GM13976 (cell line): Measurements from ENCODE around the gene PTER.

Source experiments
- DNase-seq: peaks from one replicate; pipeline ENCODE4 v3.0.0; 2012; ENCODE audit warnings: low spot score
- in situ Hi-C: fragments of 300-500 bp; cut with MboI; formaldehyde crosslinking; loops from one replicate; pipeline ENCODE4 v1.12.0; 2022; ENCODE audit warnings: low sequenced_read_pairs, mixed read lengths, inconsistent platforms; ENCODE audit not compliant: unreplicated experiment
- TF ChIP-seq, protein P1 (sequence below): IDR thresholded peaks from 2 replicates; pipeline ENCODE4 v1.5.1; 2012; ENCODE audit warnings: borderline replicate concordance, mild to moderate bottlenecking; ENCODE audit not compliant: insufficient read depth; ENCODE audit errors: extremely low read depth, missing control alignments, control extremely low read depth

Gene PTER

DNA sequence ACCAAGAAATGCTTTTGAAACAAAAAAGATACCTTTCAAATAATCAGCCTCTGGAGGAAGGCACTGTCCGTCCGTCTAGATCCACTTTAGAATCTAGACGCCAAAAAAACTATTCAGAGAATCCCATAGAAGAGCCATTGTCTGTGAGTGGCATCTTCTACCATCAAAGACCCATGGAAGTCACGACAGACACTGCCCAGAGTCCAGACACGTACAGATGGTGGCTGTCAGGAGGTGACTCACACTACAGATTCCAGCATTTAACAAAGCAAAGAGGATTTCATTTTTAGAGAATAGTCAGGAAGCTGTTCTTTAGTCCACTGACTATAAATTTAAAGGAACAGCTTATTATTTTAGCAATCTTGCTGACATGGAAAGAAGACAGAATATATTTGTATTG is 73.2 kb downstream of the PTER start:
- no peak for DNase-seq
- in situ Hi-C loops, result no loop called here
- TF ChIP-seq, protein P1, sequence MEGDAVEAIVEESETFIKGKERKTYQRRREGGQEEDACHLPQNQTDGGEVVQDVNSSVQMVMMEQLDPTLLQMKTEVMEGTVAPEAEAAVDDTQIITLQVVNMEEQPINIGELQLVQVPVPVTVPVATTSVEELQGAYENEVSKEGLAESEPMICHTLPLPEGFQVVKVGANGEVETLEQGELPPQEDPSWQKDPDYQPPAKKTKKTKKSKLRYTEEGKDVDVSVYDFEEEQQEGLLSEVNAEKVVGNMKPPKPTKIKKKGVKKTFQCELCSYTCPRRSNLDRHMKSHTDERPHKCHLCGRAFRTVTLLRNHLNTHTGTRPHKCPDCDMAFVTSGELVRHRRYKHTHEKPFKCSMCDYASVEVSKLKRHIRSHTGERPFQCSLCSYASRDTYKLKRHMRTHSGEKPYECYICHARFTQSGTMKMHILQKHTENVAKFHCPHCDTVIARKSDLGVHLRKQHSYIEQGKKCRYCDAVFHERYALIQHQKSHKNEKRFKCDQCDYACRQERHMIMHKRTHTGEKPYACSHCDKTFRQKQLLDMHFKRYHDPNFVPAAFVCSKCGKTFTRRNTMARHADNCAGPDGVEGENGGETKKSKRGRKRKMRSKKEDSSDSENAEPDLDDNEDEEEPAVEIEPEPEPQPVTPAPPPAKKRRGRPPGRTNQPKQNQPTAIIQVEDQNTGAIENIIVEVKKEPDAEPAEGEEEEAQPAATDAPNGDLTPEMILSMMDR, result no peak

DNA sequence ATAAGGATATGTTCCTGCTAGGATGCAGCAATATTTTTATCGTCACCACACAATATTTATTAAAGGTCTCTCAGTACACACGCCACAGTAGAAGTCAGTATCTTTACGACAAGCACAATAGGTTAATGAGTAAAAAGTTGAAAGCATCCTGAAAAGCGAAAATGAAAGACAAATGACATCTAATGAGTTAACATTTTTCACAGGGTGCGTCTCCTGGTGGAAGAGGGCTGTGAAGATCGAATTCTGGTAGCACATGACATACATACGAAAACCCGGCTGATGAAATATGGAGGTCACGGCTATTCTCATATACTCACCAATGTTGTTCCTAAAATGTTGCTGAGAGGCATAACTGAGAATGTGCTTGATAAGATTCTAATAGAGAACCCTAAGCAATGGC is 74.0 kb downstream of the PTER start:
- TF ChIP-seq, protein P1, result no peak
- DNase-seq, result no peak
- in situ Hi-C loops, result no loop called here

DNA sequence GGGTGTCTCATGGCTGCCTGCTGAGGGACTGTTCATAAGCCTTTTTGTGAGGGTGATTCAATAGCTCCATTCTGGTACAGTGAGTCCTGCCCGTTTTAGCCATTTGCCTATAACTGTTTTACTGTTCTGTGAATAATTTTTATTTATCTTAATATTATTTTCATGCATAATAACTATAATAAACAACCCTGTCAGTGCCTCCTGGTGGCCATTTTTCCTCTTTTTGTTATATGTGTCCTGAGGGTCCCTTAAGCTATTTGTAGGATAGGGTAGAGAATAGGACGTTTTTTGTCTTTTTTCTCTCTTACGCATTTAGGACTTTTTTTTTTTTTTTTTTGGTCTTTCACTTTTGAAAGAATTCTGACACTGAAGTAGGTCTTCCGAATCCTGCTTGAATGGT is 82.0 kb downstream of the PTER start:
- in situ Hi-C loops, result no loop called here
- TF ChIP-seq, protein P1, result no peak
- no peak for DNase-seq

DNA sequence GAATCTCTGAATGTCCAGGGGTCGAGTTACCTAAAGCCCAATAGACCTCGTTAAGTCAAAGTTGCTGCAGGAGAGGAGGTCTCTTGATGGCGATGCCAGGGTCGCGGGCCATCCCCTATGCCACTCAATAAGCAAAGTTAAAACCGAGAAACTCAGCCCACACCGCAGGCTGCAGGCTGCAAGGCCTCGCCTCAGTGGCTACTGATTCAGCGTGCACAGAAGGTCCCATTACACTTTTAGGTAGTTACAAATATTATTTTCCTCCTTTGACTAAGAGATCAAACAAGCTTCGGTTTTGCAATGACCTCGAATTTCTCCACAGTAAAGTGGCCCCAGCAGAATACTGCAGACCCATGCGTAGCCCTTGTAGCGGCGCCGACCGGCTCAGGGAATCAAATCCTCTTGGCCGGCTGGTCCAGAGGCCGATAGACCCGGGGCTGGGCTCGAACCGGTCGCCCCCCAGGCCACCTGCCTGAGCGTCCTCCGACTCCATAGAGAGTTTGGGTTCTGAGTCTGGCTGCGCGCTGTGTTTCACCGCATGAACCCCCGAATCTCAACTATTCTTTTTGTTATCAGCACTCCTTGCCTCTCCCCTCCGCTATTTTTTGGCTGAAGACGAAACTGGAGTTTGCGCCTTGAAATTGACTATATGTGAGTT is 82.6 kb downstream of the PTER start:
- DNase-seq, result peak; percentile 23
- in situ Hi-C loops, result no loop called here
- TF ChIP-seq, protein P1, result no peak

DNA sequence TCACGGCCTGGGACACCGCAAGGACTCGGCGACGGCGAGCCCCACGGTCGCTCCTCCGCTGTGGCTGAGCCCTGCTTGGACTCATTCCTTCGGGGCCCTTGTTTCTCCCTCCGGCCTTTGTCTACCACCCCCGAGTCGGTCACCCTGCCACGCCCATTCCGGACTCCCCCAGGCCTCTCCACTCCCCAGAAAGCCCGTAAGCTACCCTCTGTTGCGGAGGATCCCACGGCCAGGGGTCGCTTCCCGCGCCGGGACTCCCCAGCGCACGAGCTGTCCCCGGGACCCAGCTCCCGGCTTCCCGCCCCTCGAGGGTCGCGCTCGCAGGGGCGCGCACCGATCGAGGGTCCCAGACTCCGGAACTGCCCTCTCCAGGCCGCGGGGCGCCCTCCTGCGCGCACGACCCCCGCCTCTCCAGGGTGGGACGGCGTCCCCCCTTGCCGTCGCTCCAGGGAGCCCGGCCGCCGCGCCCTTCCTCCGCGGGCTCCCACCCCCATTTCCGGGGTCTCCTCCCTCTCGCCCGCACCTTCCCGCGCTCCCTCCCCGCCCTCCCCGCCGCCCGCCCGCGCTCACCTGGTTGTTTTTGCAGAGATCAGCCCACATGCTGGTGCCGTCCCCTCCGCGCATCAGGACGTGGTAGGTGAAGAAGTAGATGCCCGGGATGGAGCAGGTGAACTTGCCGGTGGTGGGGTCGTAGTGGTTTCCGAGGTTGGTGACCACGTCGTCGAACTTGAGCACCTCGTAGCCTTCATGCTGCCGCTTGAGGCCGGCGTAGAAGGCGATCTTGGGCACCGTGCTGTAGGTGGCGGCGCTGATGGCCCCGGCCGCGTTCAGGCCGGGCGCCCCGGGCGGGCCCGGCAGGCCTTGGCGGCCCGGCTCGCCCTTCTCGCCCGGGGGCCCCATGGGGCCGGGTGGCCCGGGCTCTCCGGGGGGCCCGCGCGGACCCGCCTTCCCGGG is 83.4 kb downstream of the PTER start:
- TF ChIP-seq, protein P1, result no peak
- in situ Hi-C loops, result no loop called here
- peak; percentile 58 for DNase-seq

DNA sequence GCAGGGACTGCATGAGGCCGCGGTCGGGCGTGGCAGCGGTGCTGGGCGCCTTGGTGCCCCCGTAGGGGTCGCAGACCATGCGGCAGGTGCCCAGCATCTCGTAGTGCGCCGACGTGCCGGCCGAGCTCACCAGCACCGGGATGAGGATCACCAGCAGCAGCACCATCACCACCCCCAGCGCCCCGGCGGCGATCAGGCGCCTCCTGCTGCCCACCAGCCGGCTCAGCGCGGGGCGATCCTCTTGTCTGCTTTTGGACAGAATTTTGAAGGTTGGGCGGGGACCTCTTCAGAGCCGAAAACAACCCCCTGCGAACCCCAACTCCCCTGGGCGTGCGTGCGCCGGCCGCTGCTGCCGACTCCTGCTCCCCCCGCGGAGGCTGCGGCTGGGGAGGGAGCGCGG is 84.1 kb downstream of the PTER start:
- peak; percentile 77 for DNase-seq
- TF ChIP-seq, protein P1, result peak; percentile 33
- in situ Hi-C loops, result no loop called here
